Measurements from ENCODE around the gene OCEL1. TPM values are rescaled to one million over a fixed set of nuclear protein-coding genes. Genes with fewer than 3 reads are reported as not detected.

OCEL1 gene
- total and polyA plus RNA-seq, 2 of the 13 experiments (the other 11 are each of a cell fraction or from before 2014, with no cell fraction given): 10.6 to 17.2 TPM

- TF ChIP-seq TMF1 (CRISPR knock-in tag; IDR thresholded peaks at IDR 0.05; ENCODE audit: low read depth): no peak
- TF ChIP-seq ZIK1 (CRISPR knock-in tag; IDR thresholded peaks at IDR 0.05; ENCODE audit: borderline replicate concordance, low read depth): no peak
- TF ChIP-seq RBFOX2 (IDR thresholded peaks at IDR 0.05; ENCODE audit: low read depth, low read length): peak; percentile 49; the same call in 1 of the 2 replicates
- TF ChIP-seq ZNF282 (IDR thresholded peaks at IDR 0.05; ENCODE audit: partially characterized antibody): no peak
- TF ChIP-seq ZNF703 (CRISPR knock-in tag; IDR thresholded peaks at IDR 0.05; ENCODE audit: borderline replicate concordance): no peak
- TF ChIP-seq ZNF136 (CRISPR knock-in tag; IDR thresholded peaks at IDR 0.05; ENCODE audit: low read depth): no peak
- TF ChIP-seq ZSCAN21 (CRISPR knock-in tag; IDR thresholded peaks at IDR 0.05; ENCODE audit: borderline replicate concordance): no peak
- TF ChIP-seq ZNF362 (CRISPR knock-in tag; IDR thresholded peaks at IDR 0.05; ENCODE audit: borderline replicate concordance): no peak
- TF ChIP-seq ZEB1 (IDR thresholded peaks at IDR 0.05; ENCODE audit: insufficient replicate concordance, low read depth): no peak
- TF ChIP-seq ZNF574 (CRISPR knock-in tag; IDR thresholded peaks at IDR 0.05): peak; percentile 91
- TF ChIP-seq ATF5 (CRISPR knock-in tag; IDR thresholded peaks at IDR 0.05; ENCODE audit: low read depth): no peak
- TF ChIP-seq FOSL1 (CRISPR knock-in tag; IDR thresholded peaks at IDR 0.05; ENCODE audit: borderline replicate concordance): no peak
- TF ChIP-seq SNRNP70 (IDR thresholded peaks at IDR 0.05; ENCODE audit: low read depth, low read length): no peak
- TF ChIP-seq SKIL (CRISPR knock-in tag; IDR thresholded peaks at IDR 0.05; ENCODE audit: borderline replicate concordance): no peak
- TF ChIP-seq SNAPC2 (CRISPR knock-in tag; IDR thresholded peaks at IDR 0.05): no peak; the same call in 1 of the 2 replicates
- no peak for TF ChIP-seq BORCS8-MEF2B (CRISPR knock-in tag; IDR thresholded peaks at IDR 0.05)
- TF ChIP-seq, protein P1, sequence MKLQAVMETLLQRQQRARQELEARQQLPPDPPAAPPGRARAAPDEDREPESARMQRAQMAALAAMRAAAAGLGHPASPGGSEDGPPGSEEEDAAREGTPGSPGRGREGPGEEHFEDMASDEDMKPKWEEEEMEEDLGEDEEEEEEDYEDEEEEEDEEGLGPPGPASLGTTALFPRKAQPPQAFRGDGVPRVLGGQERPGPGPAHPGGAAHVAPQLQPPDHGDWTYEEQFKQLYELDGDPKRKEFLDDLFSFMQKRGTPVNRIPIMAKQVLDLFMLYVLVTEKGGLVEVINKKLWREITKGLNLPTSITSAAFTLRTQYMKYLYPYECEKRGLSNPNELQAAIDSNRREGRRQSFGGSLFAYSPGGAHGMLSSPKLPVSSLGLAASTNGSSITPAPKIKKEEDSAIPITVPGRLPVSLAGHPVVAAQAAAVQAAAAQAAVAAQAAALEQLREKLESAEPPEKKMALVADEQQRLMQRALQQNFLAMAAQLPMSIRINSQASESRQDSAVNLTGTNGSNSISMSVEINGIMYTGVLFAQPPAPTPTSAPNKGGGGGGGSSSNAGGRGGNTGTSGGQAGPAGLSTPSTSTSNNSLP (IDR thresholded peaks at IDR 0.05; ENCODE audit: low read depth, low read length): peak; percentile 75
- peak; percentile 97 for TF ChIP-seq GABPB1 (CRISPR knock-in tag; IDR thresholded peaks at IDR 0.05)
- TF ChIP-seq ZNF101 (CRISPR knock-in tag; IDR thresholded peaks at IDR 0.05; ENCODE audit: borderline replicate concordance, low read depth): no peak
- peak; percentile 57; the same call in 1 of the 3 replicates for TF ChIP-seq MXI1 (IDR thresholded peaks at IDR 0.05; ENCODE audit: borderline replicate concordance, low read depth, low read length)
These were observed 41.2 kb downstream of the OCEL1 start, which contains the start of gene BABAM1 (continued) for GRCh38 chr19:17266975-17267788.

Data from HepG2 (cell line).